Activated naive CD4-positive, alpha-beta T cell treated with anti-CD3 and anti-CD28 coated beads, Interleukin-2, amount 50 U/mL, for 24 hours (primary cell): ENCODE measurements around the gene ZNF470.

ENCODE experiments used
- H3K27ac Mint-ChIP-seq: one replicate; pipeline ENCODE4 v1.8.0; 2021; ENCODE audit warnings: mild to moderate bottlenecking, mixed read lengths
- H3K27me3 Mint-ChIP-seq: one replicate; pipeline ENCODE4 v1.8.0; 2021; ENCODE audit warnings: mixed read lengths
- H3K36me3 Mint-ChIP-seq: one replicate; pipeline ENCODE4 v1.8.0; 2021; ENCODE audit warnings: mixed read lengths
- H3K4me1 Mint-ChIP-seq: one replicate; pipeline ENCODE4 v1.8.0; 2021; ENCODE audit warnings: mixed read lengths
- H3K4me3 Mint-ChIP-seq: one replicate; pipeline ENCODE4 v1.8.0; 2021; ENCODE audit warnings: mild to moderate bottlenecking, mixed read lengths
- H3K9me3 Mint-ChIP-seq: one replicate; pipeline ENCODE4 v1.8.0; 2021; ENCODE audit warnings: mixed read lengths

The ZNF470 gene

DNA sequence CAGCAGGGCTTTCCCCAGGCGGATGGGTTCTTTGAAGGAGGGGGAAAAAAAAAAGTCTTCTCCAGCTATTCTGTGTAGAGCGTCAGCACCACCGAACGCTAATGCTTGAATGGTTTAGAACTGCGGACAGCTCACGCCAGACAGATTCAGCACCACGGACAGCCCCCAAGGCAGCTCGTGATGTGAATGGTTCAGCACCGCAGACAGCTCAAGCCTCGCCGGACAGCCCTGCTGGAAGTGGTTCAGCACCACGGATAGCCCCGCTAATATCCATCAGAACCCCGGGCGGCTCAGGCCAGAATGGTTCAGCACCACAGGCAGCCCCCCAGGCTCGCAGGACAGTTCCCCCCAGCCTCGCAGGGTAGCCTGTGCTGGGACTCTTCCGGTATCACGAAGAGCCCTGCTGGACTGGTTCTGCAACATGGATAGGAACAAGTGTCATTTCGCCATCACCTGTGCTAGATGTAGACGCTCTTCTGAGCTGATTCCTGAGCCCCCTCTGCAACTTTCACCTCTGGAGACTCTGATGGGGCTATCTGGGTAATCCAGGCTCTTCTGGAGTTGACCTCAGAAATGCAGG, 70.8 kb downstream of the ZNF470 start:
- no peaks in the 10 kb centered on the region for H3K4me1 Mint-ChIP-seq
- H3K36me3 Mint-ChIP-seq, result peaks cover 12% of the 10 kb centered on the region
- H3K4me3 Mint-ChIP-seq, result no peak overlapping the region
- H3K27ac Mint-ChIP-seq, result no peak overlapping the region
- peaks cover 19% of the 10 kb centered on the region for H3K9me3 Mint-ChIP-seq
- peaks cover 7% of the 10 kb centered on the region for H3K27me3 Mint-ChIP-seq
